HepG2 (cell line): ENCODE results near the gene SMCO4. TPM values are rescaled to one million over a fixed set of nuclear protein-coding genes. Genes with fewer than 3 reads are reported as not detected.

Experiments used
- ATAC-seq: fragments of 200-7000 bp; cut with Tn5 transposase; 3 replicates; pipeline ENCODE4 v1.9.1; 2020; ENCODE audit warnings: mild to moderate bottlenecking, moderate library complexity
- BruUV-seq: library from RNA; stranded (reverse); fragments of 400-500 nt; replicated peaks from 2 replicates; lab custom pipeline; 2021; lab: Mats Ljungman, UMichigan
- CTCF ChIA-PET: fragments of 300-600 bp; formaldehyde crosslinking; extraction: SDS; loops from one replicate; lab custom pipeline; 2021; ENCODE audit warnings: low total read pairs, inconsistent platforms, low intra/inter-chr PET ratio; lab: Yijun Ruan, JAX
- POLR2A ChIA-PET: fragments of 350-600 bp; sonication (Branson Sonifier 250); formaldehyde crosslinking; loops from one replicate; lab custom pipeline; 2020; ENCODE audit warnings: antibody characterized with exemption, inconsistent platforms; lab: Yijun Ruan, JAX
- DNase-seq: peaks from one replicate; pipeline ENCODE4 v3.0.0-alpha.2; 2015; ENCODE audit warnings: low spot score
- FAIRE-seq: peaks from 3 replicates; lab custom pipeline; 2011; peaks lifted over from hg19 to GRCh38; lab: Jason Lieb, UNC
- H2AFZ ChIP-seq: one replicate; pipeline ENCODE4 v1.6.1; 2011; ENCODE audit warnings: low read length, inconsistent platforms
- H3K27ac ChIP-seq: fragments of 300-600 bp; 3 replicates; pipeline ENCODE4 v1.8.0; 2011; ENCODE audit warnings: mixed run types, mild to moderate bottlenecking, mixed read lengths, low read length, inconsistent platforms; ENCODE audit not compliant: insufficient read depth; ENCODE audit errors: extremely low read length
- H3K27me3 ChIP-seq, 2 experiments: fragments of 200-600 bp in 1 of 2; 2 replicates in 1 of 2; 3 replicates in 1 of 2; pipeline versions ENCODE4 v1.6.0 to v1.8.0; 2011; ENCODE audit warnings: low read length in 2 of 2, mild to moderate bottlenecking in 2 of 2, moderate library complexity in 2 of 2, inconsistent platforms in 1 of 2; ENCODE audit not compliant: insufficient read depth in 2 of 2, control insufficient read depth in 1 of 2
- H3K36me3 ChIP-seq, 2 experiments: fragments of 200-600 bp in 1 of 2; replicated peaks in 1 of 2; 2 replicates in 1 of 2; 3 replicates in 1 of 2; pipeline versions ENCODE4 v1.5.1 to v1.8.0; 2011; ENCODE audit warnings: low read length in 2 of 2, inconsistent platforms in 1 of 2; ENCODE audit not compliant: insufficient read depth in 2 of 2, control insufficient read depth in 1 of 2
- H3K4me1 ChIP-seq: 2 replicates; pipeline ENCODE4 v1.5.1; 2012; ENCODE audit warnings: low read length, inconsistent platforms; ENCODE audit not compliant: insufficient read depth
- H3K4me2 ChIP-seq: 2 replicates; pipeline ENCODE4 v1.6.0; 2011; ENCODE audit warnings: low read depth, low read length, inconsistent platforms
- H3K4me3 ChIP-seq, 3 experiments: fragments of 200-600 bp in 1 of 3; sonication (generic), shearing (Covaris generic) in 1 of 3; replicated peaks in 1 of 3; 2 replicates each; pipeline ENCODE4 v1.5.1; 2011 to 2016; ENCODE audit warnings: low read length in 3 of 3, inconsistent platforms in 2 of 3, low read depth in 2 of 3, mild to moderate bottlenecking in 2 of 3, control low read depth in 1 of 3, mixed read lengths in 1 of 3; ENCODE audit not compliant: insufficient read depth in 1 of 3
- H3K79me2 ChIP-seq: one replicate; pipeline ENCODE4 v1.6.1; 2011; ENCODE audit warnings: low read length, inconsistent platforms; ENCODE audit not compliant: insufficient read depth
- H3K9ac ChIP-seq: 2 replicates; pipeline ENCODE4 v1.6.0; 2011; ENCODE audit warnings: mild to moderate bottlenecking, low read depth, low read length, inconsistent platforms; ENCODE audit not compliant: insufficient read depth
- H3K9me3 ChIP-seq: 2 replicates; pipeline ENCODE4 v1.5.1; 2012; ENCODE audit warnings: mild to moderate bottlenecking, low read length
- H4K20me1 ChIP-seq: 2 replicates; pipeline ENCODE4 v1.6.0; 2011; ENCODE audit warnings: inconsistent platforms, mild to moderate bottlenecking, low read length, moderate library complexity; ENCODE audit not compliant: insufficient read depth
- ELF4 ChIP-seq: sonication (generic); formaldehyde crosslinking; IDR thresholded peaks from 2 replicates; pipeline ENCODE4 v1.5.0; 2020; ENCODE audit warnings: missing genetic modification reagents, mild to moderate bottlenecking, moderate library complexity, borderline replicate concordance
- ESRRA ChIP-seq: sonication (generic); formaldehyde crosslinking; IDR thresholded peaks from 2 replicates; pipeline ENCODE4 v1.5.1; 2020; ENCODE audit warnings: mild to moderate bottlenecking, low read depth, missing genetic modification reagents
- GATAD1 ChIP-seq: IDR thresholded peaks from 2 replicates; pipeline ENCODE4 v1.6.1; 2016; ENCODE audit warnings: missing genetic modification reagents, missing compliant biosample characterization
- JUNB ChIP-seq: sonication (generic); formaldehyde crosslinking; IDR thresholded peaks from 2 replicates; pipeline ENCODE4 v1.8.0; 2022; ENCODE audit warnings: missing genetic modification reagents, mild to moderate bottlenecking, borderline replicate concordance
- SAP130 ChIP-seq: IDR thresholded peaks from 2 replicates; pipeline ENCODE4 v1.6.1; 2016; ENCODE audit warnings: low read depth
- SIN3A ChIP-seq: IDR thresholded peaks from 2 replicates; pipeline ENCODE4 v1.6.1; 2011; ENCODE audit warnings: low read depth, mild to moderate bottlenecking, control low read depth, low read length, borderline replicate concordance
- SIX4 ChIP-seq: sonication (generic); formaldehyde crosslinking; IDR thresholded peaks from 2 replicates; pipeline ENCODE4 v1.4.0; 2020; ENCODE audit warnings: missing genetic modification reagents
- TSC22D2 ChIP-seq: sonication (generic); formaldehyde crosslinking; IDR thresholded peaks from 2 replicates; pipeline ENCODE4 v1.5.1; 2020; ENCODE audit warnings: missing genetic modification reagents, mild to moderate bottlenecking, borderline replicate concordance
- UBTF ChIP-seq: sonication (generic); formaldehyde crosslinking; IDR thresholded peaks from 2 replicates; pipeline ENCODE4 v1.4.0; 2020; ENCODE audit warnings: mild to moderate bottlenecking, missing genetic modification reagents
- ZNF138 ChIP-seq: sonication (generic); formaldehyde crosslinking; IDR thresholded peaks from 2 replicates; pipeline ENCODE4 v1.5.0; 2020; ENCODE audit warnings: mild to moderate bottlenecking, low read depth, missing genetic modification reagents
- ZNF343 ChIP-seq: sonication (generic); formaldehyde crosslinking; IDR thresholded peaks from 2 replicates; pipeline ENCODE4 v1.4.0; 2020; ENCODE audit warnings: mild to moderate bottlenecking, missing genetic modification reagents
- ZNF589 ChIP-seq: sonication (generic); formaldehyde crosslinking; conservative IDR thresholded peaks from 2 replicates; pipeline ENCODE4 v1.8.0; 2022; ENCODE audit warnings: mild to moderate bottlenecking, moderate library complexity, missing genetic modification reagents
- ZNF616 ChIP-seq: sonication (generic); formaldehyde crosslinking; IDR thresholded peaks from 2 replicates; pipeline ENCODE4 v1.5.0; 2020; ENCODE audit warnings: low read depth, mild to moderate bottlenecking, missing genetic modification reagents
- WGBS: methylation state at CpG from one replicate; pipeline ENCODE4 v1.1.6; 2017; ENCODE audit warnings: low lambda C conversion rate; 5-methylcytosine and 5-hydroxymethylcytosine counted together
- in situ Hi-C: cut with HindIII; loops from 2 replicates; pipeline ENCODE4 v1.10.0; 2017; ENCODE audit warnings: low pct_unique_long_range_greater_than_20kb; ENCODE audit not compliant: extremely low pct_ligation_motif_present
- intact Hi-C: fragments of 100-400 bp; cut with micrococcal nuclease; formaldehyde crosslinking; loops from one replicate; pipeline ENCODE4 v1.10.0; 2022; ENCODE audit not compliant: unreplicated experiment
- polyA plus RNA-seq, 8 experiments: library from polyadenylated mRNA; depleted of rRNA in 3 of 8; stranded (reverse) in 7 of 8; unstranded in 1 of 8; fragments of >200 nt; fragmentation: Illumina TruSeq in 4 of 8; extraction: Trizol in 4 of 8; gene quantifications; 2 replicates each; pipeline versions ENCODE4 v1.2.1 to v1.2.3, GENCODE V29; 2011 to 2016; ENCODE audit warnings: low read depth in 4 of 8, missing spikeins in 1 of 8, mixed read lengths in 1 of 8; ENCODE audit not compliant: insufficient read depth in 1 of 8
- total RNA-seq, 5 experiments: library from RNA; depleted of rRNA; stranded (reverse); fragments of >200 nt; fragmentation: Illumina TruSeq; extraction: Trizol; gene quantifications; 2 replicates each; pipeline ENCODE4 v1.2.3, GENCODE V29; 2016; ENCODE audit warnings: low read depth in 1 of 5
- TF ChIP-seq, protein P1 (sequence below): IDR thresholded peaks from 2 replicates; pipeline ENCODE4 v1.6.1; 2016; ENCODE audit warnings: missing compliant biosample characterization, missing genetic modification reagents, borderline replicate concordance
- TF ChIP-seq, protein P2 (sequence below), 2 experiments: sonication (generic) in 1 of 2; formaldehyde crosslinking in 1 of 2; IDR thresholded peaks; 2 replicates each; pipeline versions ENCODE4 v1.6.1 to v1.9.0; 2014 to 2022; ENCODE audit warnings: antibody characterized with exemption in 1 of 2, borderline replicate concordance in 1 of 2, inconsistent platforms in 1 of 2, low read depth in 1 of 2, missing genetic modification reagents in 1 of 2

Gene SMCO4
- total and polyA plus RNA-seq, 2 of the 13 experiments (the other 11 are each of a cell fraction or from before 2014, with no cell fraction given) = 10.6 to 28.5 TPM

DNA sequence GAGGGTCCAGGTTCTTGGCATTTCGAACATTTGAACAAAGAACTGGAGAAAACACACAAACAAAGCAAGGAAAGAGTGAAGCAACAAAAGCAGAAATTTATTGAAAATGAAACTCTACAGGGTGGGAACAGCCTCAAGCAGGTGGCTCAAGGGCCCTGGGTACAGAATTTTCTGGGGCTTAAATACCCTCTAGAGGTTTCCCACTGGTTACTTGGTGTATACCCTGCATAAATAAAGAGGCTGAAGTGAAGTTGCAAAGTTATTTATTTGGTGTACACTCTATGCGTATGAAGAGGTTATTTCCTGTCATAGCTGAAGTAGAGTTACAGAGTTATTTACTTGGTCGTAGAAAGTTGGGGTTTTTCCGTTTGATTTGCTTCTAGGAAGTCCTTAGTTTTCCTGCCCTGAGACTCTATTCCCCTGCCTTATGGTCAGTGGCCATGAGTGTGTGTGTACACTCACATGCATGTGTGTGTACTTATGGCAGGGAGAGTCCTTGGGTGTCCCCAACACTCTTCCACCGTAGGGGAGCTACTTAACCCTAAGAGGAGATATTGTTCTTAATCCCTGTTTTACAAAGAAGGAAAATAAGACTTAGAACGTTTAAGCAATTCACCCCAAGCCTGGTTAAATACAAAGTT, 5.6 kb upstream of the SMCO4 start:
- no peak overlapping the region for H3K9ac ChIP-seq
- H3K79me2 ChIP-seq = no peaks in the 10 kb centered on the region
- DNase-seq (no peak), ATAC-seq (peak; percentile 21; the same call in 1 of the 3 replicates), FAIRE-seq (no peak)
- peaks cover 37% of the 10 kb centered on the region for H3K4me1 ChIP-seq
- POLR2A ChIA-PET = no interaction called here
- WGBS = 12% methylated on average over 6 of the region's 6 CpGs
- H3K4me2 ChIP-seq = no peak overlapping the region
- H3K27me3 ChIP-seq = peaks cover 0 to 7% of the 10 kb centered on the region in 2 experiments; a peak in 1 of 5 replicates
- CTCF ChIA-PET = no interaction called here
- no peak overlapping the region for H3K4me3 ChIP-seq
- H2AFZ ChIP-seq = no peak overlapping the region
- intact Hi-C loops = no loop called here
- in situ Hi-C loops = no loop called here
- BruUV-seq = no TSS peak
- no peak overlapping the region for H3K27ac ChIP-seq
- H3K9me3 ChIP-seq = no peaks in the 10 kb centered on the region
- no peaks in the 10 kb centered on the region for H3K36me3 ChIP-seq
- no peaks in the 10 kb centered on the region for H4K20me1 ChIP-seq
- no peak for TF ChIP-seq ELF4 (CRISPR knock-in tag)
- no peak for TF ChIP-seq SIN3A
- no peak for TF ChIP-seq GATAD1
- TF ChIP-seq ZNF616 (CRISPR knock-in tag) = no peak
- TF ChIP-seq UBTF (CRISPR knock-in tag) = no peak
- TF ChIP-seq ZNF589 (CRISPR knock-in tag) = no peak
- TF ChIP-seq ZNF138 = no peak
- TF ChIP-seq, protein P1, sequence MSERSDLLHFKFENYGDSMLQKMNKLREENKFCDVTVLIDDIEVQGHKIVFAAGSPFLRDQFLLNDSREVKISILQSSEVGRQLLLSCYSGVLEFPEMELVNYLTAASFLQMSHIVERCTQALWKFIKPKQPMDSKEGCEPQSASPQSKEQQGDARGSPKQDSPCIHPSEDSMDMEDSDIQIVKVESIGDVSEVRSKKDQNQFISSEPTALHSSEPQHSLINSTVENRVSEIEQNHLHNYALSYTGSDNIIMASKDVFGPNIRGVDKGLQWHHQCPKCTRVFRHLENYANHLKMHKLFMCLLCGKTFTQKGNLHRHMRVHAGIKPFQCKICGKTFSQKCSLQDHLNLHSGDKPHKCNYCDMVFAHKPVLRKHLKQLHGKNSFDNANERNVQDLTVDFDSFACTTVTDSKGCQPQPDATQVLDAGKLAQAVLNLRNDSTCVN (CRISPR knock-in tag) = no peak
- TF ChIP-seq ESRRA = no peak
- TF ChIP-seq SIX4 (CRISPR knock-in tag) = no peak
- no peak for TF ChIP-seq TSC22D2 (CRISPR knock-in tag)
- TF ChIP-seq SAP130 (CRISPR knock-in tag) = no peak
- TF ChIP-seq JUNB (CRISPR knock-in tag) = no peak
- no peak for TF ChIP-seq ZNF343 (CRISPR knock-in tag)
- TF ChIP-seq, protein P2, sequence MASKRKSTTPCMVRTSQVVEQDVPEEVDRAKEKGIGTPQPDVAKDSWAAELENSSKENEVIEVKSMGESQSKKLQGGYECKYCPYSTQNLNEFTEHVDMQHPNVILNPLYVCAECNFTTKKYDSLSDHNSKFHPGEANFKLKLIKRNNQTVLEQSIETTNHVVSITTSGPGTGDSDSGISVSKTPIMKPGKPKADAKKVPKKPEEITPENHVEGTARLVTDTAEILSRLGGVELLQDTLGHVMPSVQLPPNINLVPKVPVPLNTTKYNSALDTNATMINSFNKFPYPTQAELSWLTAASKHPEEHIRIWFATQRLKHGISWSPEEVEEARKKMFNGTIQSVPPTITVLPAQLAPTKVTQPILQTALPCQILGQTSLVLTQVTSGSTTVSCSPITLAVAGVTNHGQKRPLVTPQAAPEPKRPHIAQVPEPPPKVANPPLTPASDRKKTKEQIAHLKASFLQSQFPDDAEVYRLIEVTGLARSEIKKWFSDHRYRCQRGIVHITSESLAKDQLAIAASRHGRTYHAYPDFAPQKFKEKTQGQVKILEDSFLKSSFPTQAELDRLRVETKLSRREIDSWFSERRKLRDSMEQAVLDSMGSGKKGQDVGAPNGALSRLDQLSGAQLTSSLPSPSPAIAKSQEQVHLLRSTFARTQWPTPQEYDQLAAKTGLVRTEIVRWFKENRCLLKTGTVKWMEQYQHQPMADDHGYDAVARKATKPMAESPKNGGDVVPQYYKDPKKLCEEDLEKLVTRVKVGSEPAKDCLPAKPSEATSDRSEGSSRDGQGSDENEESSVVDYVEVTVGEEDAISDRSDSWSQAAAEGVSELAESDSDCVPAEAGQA (IDR thresholded peaks at IDR 0.05; ENCODE audit: low read depth) = no peak
- TF ChIP-seq, protein P2 (CRISPR knock-in tag; IDR thresholded peaks at IDR 0.05; ENCODE audit: borderline replicate concordance) = no peak
